Hair follicle dermal papilla cell (primary cell): ENCODE data around the gene TMEM42. TPM values are rescaled to one million over a fixed set of nuclear protein-coding genes. Genes with fewer than 3 reads are reported as not detected.

Source experiments
- total RNA-seq: library from RNA; depleted of rRNA; stranded (reverse); fragments of >200 nt; gene quantifications from 2 replicates; pipeline ENCODE4 v1.2.3, GENCODE V29; 2012

The TMEM42 gene
- total RNA-seq, result 14.0 and 14.8 TPM in 2 replicates

GRCh38 chr3:44861412-44862225, at the start of gene TMEM42:
Gene TMEM42, plus strand, starts transcription at chr3:44861912. Its CDS starts 13 bp downstream, at chr3:44861925.

GRCh38 chr3:44874308-44874707, 12.6 kb downstream of the TMEM42 start, which contains the start of gene TGM4:
Gene TGM4, plus strand, starts transcription at chr3:44874608. Its CDS starts 71 bp downstream, at chr3:44874679.

Other genes starting within 250 kb of the TMEM42 start
- 19.8 and 19.9 TPM in 2 replicates for gene ZNF197, start 236.9 kb upstream of the TMEM42 start, total RNA-seq
- gene ZNF35, start 213.2 kb upstream of the TMEM42 start, total RNA-seq, result 23.3 and 26.8 TPM in 2 replicates
- gene ZNF502, start 149.3 kb upstream of the TMEM42 start, total RNA-seq, result 6.6 and 8.8 TPM in 2 replicates
- 7.0 and 10.4 TPM in 2 replicates for gene ZNF501, start 132.3 kb upstream of the TMEM42 start, total RNA-seq
- 22.5 and 23.5 TPM in 2 replicates for gene KIAA1143, start 100.3 kb upstream of the TMEM42 start, total RNA-seq
- gene KIF15, start 100.1 kb upstream of the TMEM42 start, total RNA-seq, result 1.3 and 1.8 TPM in 2 replicates
- gene TGM4, start 12.7 kb downstream of the TMEM42 start, total RNA-seq, result not detected in 2 replicates
- 84.9 and 85.6 TPM in 2 replicates for gene ZDHHC3, start 114.3 kb downstream of the TMEM42 start, total RNA-seq
- gene EXOSC7, start 114.3 kb downstream of the TMEM42 start, total RNA-seq, result 31.5 and 51.4 TPM in 2 replicates
- gene CLEC3B, start 164.4 kb downstream of the TMEM42 start, total RNA-seq, result 8.5 and 9.9 TPM in 2 replicates